Heart left ventricle (tissue), 13 donors: Measurements from ENCODE around the gene OTOP1.
"Not testable (repeated sequence)": the region's sequence is repeated elsewhere in the genome, so short reads cannot be mapped to it uniquely, and the experiment has no call there.

Experiments used
- CTCF ChIP-seq, 12 donors: fragments of 200-600 bp; sonication (generic) in 4 of 12; IDR thresholded peaks; one replicate each; pipeline versions ENCODE4 v1.5.0 to v1.8.0; 2018 to 2022; ENCODE audit warnings: antibody characterized with exemption in 12 of 12, mild to moderate bottlenecking in 5 of 12
- POLR2A ChIP-seq, 2 donors: fragments of 450-650 bp; IDR thresholded peaks; one replicate each; pipeline ENCODE4 v1.6.1; 2017; ENCODE audit warnings: antibody characterized with exemption in 2 of 2, mild to moderate bottlenecking in 2 of 2, moderate library complexity in 2 of 2
- donor health status: ischemic (EF 13 %, LVEDD 7.1; RV severe dilation, severe dysfunction).
- donor health status: DM: no; HTN: yes; CAD: no.
- donor health status: DM: no; HTN: no; CAD: no.
- donor health status: ischemic (EF 25% LVEDD 6.9; RV normal size, moderate dysfunction).
- donor health status: ischemic (EF 25% LVEDD 5.7; RV mildly dilated, moderate dysfunction).
- donor health status: ischemic (EF 35%, LVEDD 5.7; RV mildly dilated, moderate dysfunction).
- donor health status: nonischemic (EF 11% LVEDD 7.7; RV severe dilation, severe dysfunction).
- donor health status: DM: yes; HTN: yes; CAD: no.
- donor health status: PGD.
- donor health status: ischemic (EF 29% LVEDD 5.4; RV normal size, mild dysfunction).
- donor health status: nonischemic (EF 23%, LVEDD 6.1; RV moderate dilation, normal function).

DNA sequence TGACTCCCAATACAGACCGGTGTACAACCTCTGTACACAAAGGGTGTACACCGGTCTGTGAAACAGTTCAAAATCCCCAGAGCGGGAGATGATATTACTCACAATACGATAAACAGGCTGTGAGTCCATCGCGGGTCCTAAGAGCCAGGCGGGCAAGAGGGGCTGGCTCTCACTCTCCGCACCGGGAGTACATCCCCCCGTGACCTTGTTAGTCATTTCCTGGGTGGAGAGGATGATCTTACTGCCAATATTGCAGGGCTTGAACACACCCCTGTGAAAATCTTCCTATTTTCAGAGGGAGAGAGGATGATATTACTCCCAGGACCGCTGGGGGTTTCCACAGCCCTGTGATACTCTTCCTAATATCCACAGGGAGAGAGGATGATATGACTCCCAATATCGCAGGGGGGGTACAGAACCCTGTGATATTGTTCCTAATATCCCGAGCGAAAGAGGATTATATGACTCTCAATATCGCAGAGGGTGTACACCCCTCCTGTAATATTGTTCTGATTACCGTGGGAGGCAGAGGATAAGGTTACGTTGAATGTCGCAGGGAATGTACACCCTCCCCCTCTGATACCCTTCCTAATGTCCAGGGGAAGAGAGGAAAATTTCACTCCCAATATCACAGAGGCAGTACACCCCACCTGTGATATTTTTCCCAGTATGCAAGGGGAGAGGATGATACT is 60.9 kb downstream of the OTOP1 start:
- not testable (repeated sequence) for TF ChIP-seq POLR2A, CTCF (IDR thresholded peaks at IDR 0.05)
